GM10248 (cell line): Measurements from ENCODE around the gene PDE4B.

ENCODE experiments used
- CTCF ChIA-PET: fragments of 300-600 bp; sonication (Branson Sonifier 250); formaldehyde crosslinking; extraction: SDS; loops from one replicate; lab custom pipeline; 2021; ENCODE audit warnings: antibody characterized with exemption; lab: Yijun Ruan, JAX
- POLR2A ChIA-PET: fragments of 350-650 bp; sonication (Branson Sonifier 250); formaldehyde crosslinking; extraction: SDS; loops from one replicate; lab custom pipeline; 2020; ENCODE audit warnings: antibody characterized with exemption; lab: Yijun Ruan, JAX
- DNase-seq: peaks from one replicate; pipeline ENCODE4 v3.0.0; 2012; ENCODE audit errors: extremely low spot score
- CTCF ChIP-seq: IDR thresholded peaks from 2 replicates; pipeline ENCODE4 v1.5.1; 2012; ENCODE audit warnings: mild to moderate bottlenecking, low read depth; ENCODE audit errors: extremely low read depth, missing control alignments, control extremely low read depth

The PDE4B gene

GRCh38 chr1:65904681-65905083, 112.0 kb downstream of the PDE4B start:
- CTCF ChIA-PET = interaction anchor here (1.0 to 1.2 kb wide), 2 partner anchors 8 to 57 kb away, joined by 3 to 6 read pairs; no protein-coding TSS in a partner anchor
- TF ChIP-seq CTCF = no peak
- POLR2A ChIA-PET = no interaction called here
- DNase-seq = no peak

DNA sequence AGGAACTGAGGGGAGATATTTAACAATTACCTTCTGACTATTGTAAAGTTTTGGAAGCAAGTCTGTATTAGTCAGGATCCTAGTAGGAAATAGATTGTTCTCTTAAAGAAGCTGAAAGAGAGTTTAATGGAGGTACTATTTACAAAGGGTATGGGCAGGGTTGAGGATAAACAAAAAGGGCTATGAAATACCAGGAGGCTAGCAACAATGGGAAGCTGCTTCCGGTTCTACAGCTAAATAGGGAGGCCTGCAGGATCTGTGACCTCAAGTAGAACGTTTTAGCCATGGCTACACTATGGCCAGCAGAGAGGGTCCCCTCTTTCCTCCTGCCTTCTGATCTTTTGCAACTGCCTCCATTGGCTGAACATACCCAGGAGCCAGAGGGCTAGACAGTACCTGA, 117.7 kb downstream of the PDE4B start:
- CTCF ChIA-PET = no interaction called here
- TF ChIP-seq CTCF = no peak
- DNase-seq = no peak
- POLR2A ChIA-PET = no interaction called here

GRCh38 chr1:65911679-65912078, 119.0 kb downstream of the PDE4B start:
- POLR2A ChIA-PET = no interaction called here
- CTCF ChIA-PET = no interaction called here

GRCh38 chr1:65918564-65918963, 125.9 kb downstream of the PDE4B start:
- no peak for TF ChIP-seq CTCF
- CTCF ChIA-PET = interaction anchor here (1.3 to 1.9 kb wide), 3 partner anchors 9 to 14 kb away, joined by 3 to 6 read pairs (median 3); no protein-coding TSS in a partner anchor
- no peak for DNase-seq
- POLR2A ChIA-PET = no interaction called here

More at GRCh38 chr1:65911679-65912078, 119.0 kb downstream of the PDE4B start:
- TF ChIP-seq CTCF = no peak
- DNase-seq = no peak

DNA sequence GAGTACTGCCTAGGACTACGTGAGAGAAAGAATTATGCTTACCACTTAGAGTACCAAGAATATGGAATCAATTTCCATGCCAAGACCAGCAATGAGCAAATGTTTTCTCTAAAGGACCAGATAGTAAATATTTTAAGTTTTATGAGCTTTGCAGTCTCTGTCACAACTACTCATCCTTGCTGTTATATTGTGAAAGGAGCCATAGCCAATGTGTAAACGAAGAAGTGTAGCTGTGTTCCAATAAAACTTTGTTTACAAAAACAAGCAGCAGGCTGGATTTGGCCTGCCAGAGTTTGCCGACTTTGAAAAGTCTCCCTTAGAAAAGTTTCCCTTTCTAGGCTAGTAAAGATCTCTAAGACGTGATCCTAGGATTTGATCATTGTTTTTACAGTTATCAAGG, 128.8 kb downstream of the PDE4B start:
- DNase-seq = no peak
- TF ChIP-seq CTCF = no peak
- CTCF ChIA-PET = no interaction called here
- POLR2A ChIA-PET = no interaction called here

DNA sequence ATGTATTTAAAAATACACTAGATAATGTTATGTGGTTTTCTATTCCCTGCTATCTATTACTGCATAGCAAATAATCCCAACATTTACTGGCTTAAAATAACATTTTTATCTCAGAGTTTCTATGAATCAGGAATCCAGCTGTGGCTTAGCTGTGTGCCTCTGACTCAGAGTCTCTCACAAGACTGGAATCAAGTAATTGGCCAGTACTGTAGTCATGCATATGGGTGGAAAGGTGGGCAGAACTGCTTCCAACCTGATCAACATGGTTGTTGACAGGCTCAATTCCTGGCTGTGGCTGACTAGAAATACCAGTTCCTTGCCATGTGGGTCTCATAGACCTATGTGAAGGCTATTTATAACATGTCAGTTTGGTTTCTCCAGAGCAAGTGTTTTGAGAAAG, 131.8 kb downstream of the PDE4B start:
- DNase-seq = no peak
- CTCF ChIA-PET = no interaction called here

More for the DNA sequence above, 131.8 kb downstream of the PDE4B start:
- no peak for TF ChIP-seq CTCF
- POLR2A ChIA-PET = no interaction called here
